GM12878 (cell line): Measurements from ENCODE around the gene ACSF3. TPM values are rescaled to one million over a fixed set of nuclear protein-coding genes. Genes with fewer than 3 reads are reported as not detected.

ENCODE experiments used
- ATAC-seq: fragments of 200-7000 bp; cut with Tn5 transposase; 3 replicates; pipeline ENCODE4 v1.9.1; 2020; ENCODE audit warnings: mild to moderate bottlenecking, moderate library complexity
- BruUV-seq: library from RNA; stranded (reverse); fragments of 400-500 nt; replicated peaks from 2 replicates; lab custom pipeline; 2021; lab: Mats Ljungman, UMichigan
- CTCF ChIA-PET: fragments of 300-600 bp; sonication (Branson Sonifier 250); formaldehyde crosslinking; extraction: SDS; loops from one replicate; lab custom pipeline; 2021; ENCODE audit warnings: inconsistent platforms; lab: Yijun Ruan, JAX
- POLR2A ChIA-PET: fragments of 350-600 bp; formaldehyde crosslinking; extraction: SDS; loops from one replicate; lab custom pipeline; 2021; ENCODE audit warnings: inconsistent platforms; lab: Charles Lee
- RAD21 ChIA-PET: fragments of 300-600 bp; sonication (Branson Sonifier 250); formaldehyde crosslinking; loops from one replicate; lab custom pipeline; 2023; ENCODE audit warnings: antibody characterized with exemption; ENCODE audit not compliant: unreplicated experiment; lab: Charles Lee
- SMC1A ChIA-PET: fragments of 300-600 bp; sonication (Branson Sonifier 250); formaldehyde crosslinking; loops from one replicate; lab custom pipeline; 2023; ENCODE audit not compliant: unreplicated experiment, uncharacterized antibody; lab: Charles Lee
- DNase-seq: peaks from one replicate; pipeline ENCODE4 v3.0.0-alpha.2; 2011; ENCODE audit warnings: low read depth, low spot score
- FAIRE-seq: peaks from 3 replicates; lab custom pipeline; 2011; peaks lifted over from hg19 to GRCh38; lab: Jason Lieb, UNC
- H2AFZ ChIP-seq: 2 replicates; pipeline ENCODE4 v1.6.0; 2011; ENCODE audit warnings: low read depth, low read length, control low read depth; ENCODE audit not compliant: control insufficient read depth
- H3K27ac ChIP-seq: 2 replicates; pipeline ENCODE4 v1.5.1; 2011; ENCODE audit warnings: control low read depth; ENCODE audit not compliant: control insufficient read depth, insufficient read depth
- H3K27me3 ChIP-seq, 2 experiments: replicated peaks in 1 of 2; 2 replicates each; pipeline versions ENCODE4 v1.6.0 to v1.6.1; 2011; ENCODE audit warnings: low read length in 1 of 2; ENCODE audit not compliant: control insufficient read depth in 2 of 2, insufficient read depth in 2 of 2
- H3K36me3 ChIP-seq, 2 experiments: 2 replicates each; pipeline ENCODE4 v1.5.1; 2011; ENCODE audit warnings: low read length in 1 of 2; ENCODE audit not compliant: control insufficient read depth in 2 of 2, insufficient read depth in 2 of 2
- H3K4me1 ChIP-seq: 2 replicates; pipeline ENCODE4 v1.6.1; 2011; ENCODE audit warnings: mild to moderate bottlenecking, low read length, moderate library complexity, mixed read lengths; ENCODE audit not compliant: control insufficient read depth, insufficient read depth
- H3K4me2 ChIP-seq: 2 replicates; pipeline ENCODE4 v1.6.0; 2011; ENCODE audit warnings: control low read depth; ENCODE audit not compliant: control insufficient read depth, insufficient read depth
- H3K4me3 ChIP-seq: fragments of 200-600 bp; sonication (generic); 2 replicates; pipeline ENCODE4 v1.5.1; 2016
- H3K79me2 ChIP-seq: 2 replicates; pipeline ENCODE4 v1.6.0; 2011; ENCODE audit warnings: low read length; ENCODE audit not compliant: control insufficient read depth, insufficient read depth
- H3K9ac ChIP-seq: 2 replicates; pipeline ENCODE4 v1.8.0; 2011; ENCODE audit warnings: low read length, control low read depth, mixed read lengths; ENCODE audit not compliant: control insufficient read depth, insufficient read depth
- H3K9me3 ChIP-seq: replicated peaks from 3 replicates; pipeline ENCODE4 v1.5.1; 2011; ENCODE audit warnings: mild to moderate bottlenecking, low read length; ENCODE audit not compliant: control insufficient read depth, insufficient read depth
- H4K20me1 ChIP-seq: 2 replicates; pipeline ENCODE4 v1.6.0; 2011; ENCODE audit not compliant: control insufficient read depth, insufficient read depth
- CREB1 ChIP-seq: IDR thresholded peaks from 2 replicates; pipeline ENCODE4 v1.6.1; 2012; ENCODE audit warnings: low read depth, mild to moderate bottlenecking, inconsistent platforms
- ESRRA ChIP-seq: IDR thresholded peaks from 2 replicates; pipeline ENCODE4 v1.6.1; 2012; ENCODE audit warnings: mild to moderate bottlenecking, low read length, improper control_type of control experiment
- POLR2A ChIP-seq: IDR thresholded peaks from 2 replicates; pipeline ENCODE4 v1.6.1; 2011; ENCODE audit warnings: low read depth, mild to moderate bottlenecking, low read length
- POLR2AphosphoS5 ChIP-seq: IDR thresholded peaks from 2 replicates; pipeline ENCODE4 v1.6.1; 2011; ENCODE audit warnings: mild to moderate bottlenecking, low read length, inconsistent platforms
- SUPT20H ChIP-seq: IDR thresholded peaks from 2 replicates; pipeline ENCODE4 v1.6.1; 2011; ENCODE audit warnings: low read depth, mild to moderate bottlenecking, low read length, moderate library complexity, borderline replicate concordance; ENCODE audit not compliant: control insufficient read depth
- ZSCAN29 ChIP-seq: fragments of 450-650 bp; IDR thresholded peaks from 2 replicates; pipeline ENCODE4 v1.6.1; 2017; ENCODE audit warnings: mild to moderate bottlenecking, moderate library complexity
- WGBS: methylation state at CpG from one replicate; pipeline ENCODE4 v1.1.6; 2016; ENCODE audit warnings: low lambda C conversion rate; ENCODE audit not compliant: insufficient replicate concordance, insufficient coverage; ENCODE audit errors: missing lambda C conversion rate; 5-methylcytosine and 5-hydroxymethylcytosine counted together
- in situ Hi-C: fragments of 300-500 bp; cut with MboI; formaldehyde crosslinking; loops from 9 replicates; pipeline ENCODE4 v1.14.3; 2018; ENCODE audit warnings: mixed read lengths
- intact Hi-C: fragments of 100-400 bp; cut with micrococcal nuclease; formaldehyde crosslinking; loops from one replicate; pipeline ENCODE4 v1.14.2; 2022; ENCODE audit not compliant: unreplicated experiment
- polyA plus RNA-seq, 11 experiments: library from polyadenylated mRNA; depleted of rRNA in 4 of 11; unstranded in 6 of 11; stranded (reverse) in 5 of 11; fragments of >200 nt; fragmentation: Nextera tagmentation in 4 of 11; fragmentation: Illumina TruSeq in 1 of 11; extraction: Ambion mirVana in 4 of 11; extraction: Trizol in 1 of 11; gene quantifications; 1 replicate in 1 of 11; 2 replicates in 10 of 11; pipeline versions ENCODE4 v1.2.1 to v1.2.3, GENCODE V29; 2011 to 2016; ENCODE audit warnings: inconsistent platforms in 2 of 11, missing spikeins in 2 of 11, low read depth in 1 of 11
- total RNA-seq, 4 experiments: library from RNA; depleted of rRNA in 3 of 4; stranded (reverse); fragments of >200 nt in 3 of 4; fragmentation: Illumina TruSeq in 1 of 4; extraction: Trizol in 1 of 4; gene quantifications; 2 replicates each; pipeline versions ENCODE4 v1.2.1 to v1.2.3, GENCODE V29; 2013 to 2021
- TF ChIP-seq, protein P1 (sequence below): IDR thresholded peaks from 2 replicates; pipeline ENCODE4 v1.6.1; 2012; ENCODE audit warnings: improper control_type of control experiment, low read depth, low read length; ENCODE audit not compliant: insufficient replicate concordance

The ACSF3 gene
- total and polyA plus RNA-seq, 10 of the 15 experiments (the other 5 are each of a cell fraction or from before 2014, with no cell fraction given): 1.0 to 44.4 (median 25.8) TPM

DNA sequence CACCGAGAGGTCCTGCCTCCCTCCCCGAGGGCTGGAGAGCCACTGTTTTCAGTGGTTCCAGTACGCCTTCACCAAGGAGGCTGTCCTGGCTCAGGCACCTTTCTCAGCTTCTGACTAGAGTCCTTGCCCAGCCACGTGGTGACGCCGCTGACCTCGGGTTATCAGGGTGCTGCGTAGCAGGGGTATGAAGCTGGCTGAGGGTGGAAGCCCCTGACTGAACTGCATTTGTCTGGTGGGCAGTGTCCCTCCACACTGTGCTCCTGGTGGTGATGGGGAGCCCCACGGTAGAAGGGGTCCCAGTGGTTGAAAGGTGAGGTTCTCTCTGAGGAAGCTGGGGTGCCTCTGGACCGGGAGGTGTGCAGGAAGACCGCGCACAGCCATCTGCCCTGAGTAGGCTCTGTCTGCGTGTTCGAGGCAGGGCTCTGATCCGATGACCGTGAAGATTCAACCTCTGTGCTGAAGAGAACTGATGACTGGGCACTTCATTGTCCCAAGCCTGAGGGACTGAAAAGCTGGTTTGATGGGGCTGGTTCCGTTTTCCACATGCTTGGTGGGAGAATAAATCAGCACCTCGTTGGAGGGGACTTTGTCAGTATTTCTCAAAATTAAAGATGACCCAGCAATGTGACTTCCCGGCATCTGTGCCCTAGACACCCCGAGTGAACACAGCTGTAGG, 2.5 kb downstream of the ACSF3 start:
- ChIA-PET CTCF (interaction anchor here (0.8 to 1.5 kb wide), 3 partner anchors 61 to 117 kb away, joined by 3 to 4 read pairs (median 3); no protein-coding TSS in a partner anchor), POLR2A (interaction anchor here (1.3 kb wide), 1 partner anchor 111 kb away, joined by 4 read pairs; no protein-coding TSS in a partner anchor), SMC1A (interaction anchor here (1.0 to 2.5 kb wide), 8 partner anchors 9 to 128 kb away, joined by 3 to 10 read pairs (median 6); no protein-coding TSS in a partner anchor), RAD21 (interaction anchor here (0.6 to 3.8 kb wide), 6 partner anchors 9 to 124 kb away, joined by 3 to 20 read pairs (median 5); partner anchors contain the start of gene CBFA2T3)
- in situ Hi-C loops: no loop called here
- intact Hi-C loops: loop anchor here (2.0 to 5.0 kb wide), 2 partner anchors 64 to 127 kb away; no protein-coding TSS in a partner anchor
- Histone ChIP-seq H3K36me3 (peaks cover 0 to 4% of the 10 kb centered on the region in 2 experiments; a peak in 2 of 4 replicates), H4K20me1 (no peaks in the 10 kb centered on the region), H3K9ac (peak overlapping the region; percentile 55), H3K4me3 (peak overlapping the region; percentile 58), H3K4me1 (peaks cover 38% of the 10 kb centered on the region), H3K27ac (peak overlapping the region; percentile 80), H2AFZ (no peak overlapping the region), H3K79me2 (peaks cover 51% of the 10 kb centered on the region), H3K4me2 (peak overlapping the region; percentile 81), H3K27me3 (no peaks in the 10 kb centered on the region; a peak in 1 of 4 replicates), H3K9me3 (no peaks in the 10 kb centered on the region)
- TF ChIP-seq, protein P1, sequence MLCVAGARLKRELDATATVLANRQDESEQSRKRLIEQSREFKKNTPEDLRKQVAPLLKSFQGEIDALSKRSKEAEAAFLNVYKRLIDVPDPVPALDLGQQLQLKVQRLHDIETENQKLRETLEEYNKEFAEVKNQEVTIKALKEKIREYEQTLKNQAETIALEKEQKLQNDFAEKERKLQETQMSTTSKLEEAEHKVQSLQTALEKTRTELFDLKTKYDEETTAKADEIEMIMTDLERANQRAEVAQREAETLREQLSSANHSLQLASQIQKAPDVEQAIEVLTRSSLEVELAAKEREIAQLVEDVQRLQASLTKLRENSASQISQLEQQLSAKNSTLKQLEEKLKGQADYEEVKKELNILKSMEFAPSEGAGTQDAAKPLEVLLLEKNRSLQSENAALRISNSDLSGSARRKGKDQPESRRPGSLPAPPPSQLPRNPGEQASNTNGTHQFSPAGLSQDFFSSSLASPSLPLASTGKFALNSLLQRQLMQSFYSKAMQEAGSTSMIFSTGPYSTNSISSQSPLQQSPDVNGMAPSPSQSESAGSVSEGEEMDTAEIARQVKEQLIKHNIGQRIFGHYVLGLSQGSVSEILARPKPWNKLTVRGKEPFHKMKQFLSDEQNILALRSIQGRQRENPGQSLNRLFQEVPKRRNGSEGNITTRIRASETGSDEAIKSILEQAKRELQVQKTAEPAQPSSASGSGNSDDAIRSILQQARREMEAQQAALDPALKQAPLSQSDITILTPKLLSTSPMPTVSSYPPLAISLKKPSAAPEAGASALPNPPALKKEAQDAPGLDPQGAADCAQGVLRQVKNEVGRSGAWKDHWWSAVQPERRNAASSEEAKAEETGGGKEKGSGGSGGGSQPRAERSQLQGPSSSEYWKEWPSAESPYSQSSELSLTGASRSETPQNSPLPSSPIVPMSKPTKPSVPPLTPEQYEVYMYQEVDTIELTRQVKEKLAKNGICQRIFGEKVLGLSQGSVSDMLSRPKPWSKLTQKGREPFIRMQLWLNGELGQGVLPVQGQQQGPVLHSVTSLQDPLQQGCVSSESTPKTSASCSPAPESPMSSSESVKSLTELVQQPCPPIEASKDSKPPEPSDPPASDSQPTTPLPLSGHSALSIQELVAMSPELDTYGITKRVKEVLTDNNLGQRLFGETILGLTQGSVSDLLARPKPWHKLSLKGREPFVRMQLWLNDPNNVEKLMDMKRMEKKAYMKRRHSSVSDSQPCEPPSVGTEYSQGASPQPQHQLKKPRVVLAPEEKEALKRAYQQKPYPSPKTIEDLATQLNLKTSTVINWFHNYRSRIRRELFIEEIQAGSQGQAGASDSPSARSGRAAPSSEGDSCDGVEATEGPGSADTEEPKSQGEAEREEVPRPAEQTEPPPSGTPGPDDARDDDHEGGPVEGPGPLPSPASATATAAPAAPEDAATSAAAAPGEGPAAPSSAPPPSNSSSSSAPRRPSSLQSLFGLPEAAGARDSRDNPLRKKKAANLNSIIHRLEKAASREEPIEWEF: no peak
- no peak for TF ChIP-seq ESRRA
- TF ChIP-seq POLR2A: peak; percentile 13; the same call in 1 of the 2 replicates
- no peak for TF ChIP-seq ZSCAN29
- TF ChIP-seq SUPT20H: no peak
- TF ChIP-seq CREB1: no peak
- TF ChIP-seq POLR2AphosphoS5: peak; percentile 14
- WGBS: 89% methylated on average over 20 of the region's 20 CpGs
- DNase-seq (no peak), ATAC-seq (no peak), FAIRE-seq (no peak)
- no TSS peak for BruUV-seq
